Measurements from ENCODE around the gene AMBRA1. TPM values are rescaled to one million over a fixed set of nuclear protein-coding genes. Genes with fewer than 3 reads are reported as not detected.

Gene AMBRA1
- polyA plus RNA-seq, 1 donor from 2014 or later: 34.5 TPM

GRCh38 chr11:46508360-46508759 is 85.5 kb downstream of the AMBRA1 start:
- Histone ChIP-seq H3K9me2 (ENCODE audit: insufficient read depth, low read length) (no peaks in the 10 kb centered on the region), H4K20me1 (ENCODE audit: insufficient read depth) (no peaks in the 10 kb centered on the region), H3K27me3 (ENCODE audit: insufficient read depth, low read depth, low read length) (no peaks in the 10 kb centered on the region), H3K27ac (ENCODE audit: low read length) (no peak overlapping the region), H3K4me2 (ENCODE audit: low read length) (no peak overlapping the region), H3K9ac (ENCODE audit: low read length) (no peak overlapping the region), H2AFZ (ENCODE audit: low read depth, low read length) (no peak overlapping the region), H3K79me2 (replicated peaks; ENCODE audit: insufficient read depth, low read length) (no peaks in the 10 kb centered on the region), H3K9me3 (ENCODE audit: low read length) (no peaks in the 10 kb centered on the region), H3K4me3 (ENCODE audit: low read length) (no peak overlapping the region), H3K36me3 (ENCODE audit: insufficient read depth, low read length) (no peaks in the 10 kb centered on the region), H3F3A (ENCODE audit: insufficient read depth, low read length, poor library complexity, severe bottlenecking) (no peaks in the 10 kb centered on the region)
- TF ChIP-seq MXI1 (conservative IDR thresholded peaks at IDR 0.05; ENCODE audit: poor library complexity, severe bottlenecking) (no peak), CTCF (IDR thresholded peaks at IDR 0.05; ENCODE audit: poor library complexity, severe bottlenecking) (no peak), EP300 (conservative IDR thresholded peaks at IDR 0.05; ENCODE audit: poor library complexity, severe bottlenecking) (no peak), TAF1 (IDR thresholded peaks at IDR 0.05; ENCODE audit: low read depth) (no peak), RAD21 (conservative IDR thresholded peaks at IDR 0.05) (no peak), SMC3 (conservative IDR thresholded peaks at IDR 0.05; ENCODE audit: poor library complexity) (no peak), REST (IDR thresholded peaks at IDR 0.05; ENCODE audit: borderline replicate concordance) (no peak), EZH2 (IDR thresholded peaks at IDR 0.05; ENCODE audit: borderline replicate concordance, insufficient read depth, low read length, poor library complexity, severe bottlenecking) (no peak), POLR2AphosphoS5 (IDR thresholded peaks at IDR 0.05) (no peak)

- no peak overlapping the region for H3K9ac ChIP-seq (ENCODE audit: low read length)
- TF ChIP-seq MXI1 (conservative IDR thresholded peaks at IDR 0.05; ENCODE audit: poor library complexity, severe bottlenecking): no peak
- TF ChIP-seq POLR2AphosphoS5 (IDR thresholded peaks at IDR 0.05): no peak
- no peak for TF ChIP-seq EZH2 (IDR thresholded peaks at IDR 0.05; ENCODE audit: borderline replicate concordance, insufficient read depth, low read length, poor library complexity, severe bottlenecking)
- TF ChIP-seq REST (IDR thresholded peaks at IDR 0.05; ENCODE audit: borderline replicate concordance): no peak
- TF ChIP-seq SMC3 (conservative IDR thresholded peaks at IDR 0.05; ENCODE audit: poor library complexity): no peak
- TF ChIP-seq EP300 (conservative IDR thresholded peaks at IDR 0.05; ENCODE audit: poor library complexity, severe bottlenecking): no peak
- TF ChIP-seq RAD21 (conservative IDR thresholded peaks at IDR 0.05): no peak
- no peak overlapping the region for H3K27ac ChIP-seq (ENCODE audit: low read length)
- no peak overlapping the region for H2AFZ ChIP-seq (ENCODE audit: low read depth, low read length)
- H3K4me2 ChIP-seq (ENCODE audit: low read length): no peak overlapping the region
- H3K36me3 ChIP-seq (ENCODE audit: insufficient read depth, low read length): no peaks in the 10 kb centered on the region
- H3K9me2 ChIP-seq (ENCODE audit: insufficient read depth, low read length): no peaks in the 10 kb centered on the region
- H3K79me2 ChIP-seq (replicated peaks; ENCODE audit: insufficient read depth, low read length): no peaks in the 10 kb centered on the region
- no peaks in the 10 kb centered on the region for H4K20me1 ChIP-seq (ENCODE audit: insufficient read depth)
- no peak overlapping the region for H3K4me3 ChIP-seq (ENCODE audit: low read length)
- H3K9me3 ChIP-seq (ENCODE audit: low read length): no peaks in the 10 kb centered on the region
- H3K27me3 ChIP-seq (ENCODE audit: insufficient read depth, low read depth, low read length): no peaks in the 10 kb centered on the region
- no peaks in the 10 kb centered on the region for H3F3A ChIP-seq (ENCODE audit: insufficient read depth, low read length, poor library complexity, severe bottlenecking)
Observed at GRCh38 chr11:46506483-46506791, 87.4 kb downstream of the AMBRA1 start.

All from neural cell (in vitro differentiated cells).